NCI-H2107 (cell line): ENCODE data around the gene ABCC5.
"Not testable (repeated sequence)": the region's sequence is repeated elsewhere in the genome, so short reads cannot be mapped to it uniquely, and the experiment has no call there.

ENCODE experiments used
- DNase-seq: peaks from one replicate; lab custom pipeline; 2025; lab: John Stamatoyannopoulos, UW

The ABCC5 gene

DNA sequence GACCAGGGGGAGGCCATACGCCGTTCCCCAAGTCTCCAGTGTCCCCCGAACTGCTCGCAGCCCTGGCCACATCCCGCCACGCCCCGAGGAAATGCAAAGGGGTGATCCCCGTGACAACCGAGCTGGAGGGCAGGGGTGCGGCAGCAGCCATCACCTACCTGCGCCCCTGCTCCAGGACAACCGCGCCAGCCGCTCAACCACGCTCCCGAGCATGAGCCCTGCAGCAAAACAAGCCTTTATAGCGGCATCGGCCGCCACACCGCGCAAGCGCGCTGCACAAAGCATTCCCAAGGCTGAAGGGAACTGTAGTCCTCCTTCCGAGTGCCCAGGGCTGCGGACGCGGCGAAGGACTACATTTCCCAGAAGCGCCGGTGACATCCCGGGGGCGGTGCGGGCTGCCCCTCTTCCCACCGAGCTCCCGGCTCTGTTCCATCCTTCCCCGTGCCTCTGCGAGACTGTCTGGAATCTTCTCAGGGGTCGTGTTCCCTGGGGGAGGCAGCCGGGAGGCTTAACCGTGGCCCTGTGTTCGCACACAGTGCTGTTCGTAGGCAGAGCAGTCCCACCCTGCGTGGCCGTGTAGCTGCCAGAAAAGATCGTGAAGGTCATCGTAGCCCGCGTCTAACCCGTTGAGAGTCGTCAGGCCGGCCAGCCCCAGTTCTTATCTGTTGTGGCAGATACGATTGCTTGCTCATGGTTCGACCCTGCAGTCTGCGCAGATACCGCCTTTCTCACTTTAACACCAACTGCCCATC is at the start of gene ABCC5:
Gene ABCC5 (minus strand): TSS at position 213 of the 752 bp plus-strand sequence. CDS start 3,492 bp downstream, outside the sequence.
- peak; percentile 99 for DNase-seq

DNA sequence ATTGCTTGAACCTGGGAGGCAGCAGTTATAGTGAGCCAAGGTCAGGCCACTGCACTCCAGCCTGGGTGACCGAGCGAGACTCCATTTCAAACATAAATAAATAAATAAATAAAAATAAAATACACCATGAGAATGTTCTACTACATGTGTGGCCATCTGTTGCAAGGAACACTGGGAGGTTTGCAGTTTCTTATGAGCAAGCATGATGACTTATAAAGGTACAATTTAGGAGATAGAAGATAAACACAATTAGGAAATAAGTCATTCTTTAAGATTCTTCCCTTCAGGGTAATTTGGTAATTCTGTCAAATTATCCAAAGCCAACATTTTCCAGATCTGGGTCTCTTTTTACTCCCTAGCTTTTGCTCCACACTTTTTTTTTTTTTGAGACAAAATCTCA is 48.5 kb upstream of the ABCC5 start:
- DNase-seq: no peak

DNA sequence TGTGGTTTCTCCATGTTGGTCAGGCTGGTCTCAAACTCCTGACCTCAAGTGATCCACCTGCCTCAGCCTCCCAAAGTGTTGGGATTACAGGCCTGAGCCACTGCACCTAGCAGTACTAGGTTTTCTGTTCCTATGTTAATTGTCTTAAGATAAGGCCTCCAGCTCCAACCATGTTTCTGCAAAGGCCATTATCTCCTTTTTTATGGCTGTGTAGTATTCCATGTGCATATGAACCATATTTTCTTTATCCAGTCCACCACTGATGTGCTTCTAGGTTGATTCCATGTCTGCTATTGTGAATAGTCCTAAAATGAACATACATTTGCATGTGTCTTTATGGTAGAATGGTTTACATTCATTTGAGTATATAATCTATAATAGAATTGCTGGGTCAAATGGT is 45.0 kb upstream of the ABCC5 start:
- DNase-seq: no peak

DNA sequence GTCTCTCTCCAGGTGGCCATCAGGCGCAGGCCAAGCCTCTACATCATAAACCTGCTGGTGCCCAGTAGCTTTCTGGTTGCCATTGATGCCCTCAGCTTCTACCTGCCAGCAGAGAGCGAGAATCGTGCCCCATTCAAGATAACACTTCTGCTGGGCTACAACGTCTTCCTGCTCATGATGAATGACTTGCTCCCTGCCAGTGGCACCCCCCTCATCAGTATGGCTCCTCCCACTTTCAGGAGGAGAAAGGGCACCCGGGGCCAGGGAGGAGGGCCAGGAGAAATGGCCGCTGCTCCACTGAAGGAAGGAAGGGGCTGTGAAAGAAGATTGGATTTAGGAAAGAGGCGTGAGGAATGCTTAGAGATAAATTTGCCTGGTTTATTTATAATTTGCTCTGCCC is 41.7 kb upstream of the ABCC5 start:
- DNase-seq: no peak

DNA sequence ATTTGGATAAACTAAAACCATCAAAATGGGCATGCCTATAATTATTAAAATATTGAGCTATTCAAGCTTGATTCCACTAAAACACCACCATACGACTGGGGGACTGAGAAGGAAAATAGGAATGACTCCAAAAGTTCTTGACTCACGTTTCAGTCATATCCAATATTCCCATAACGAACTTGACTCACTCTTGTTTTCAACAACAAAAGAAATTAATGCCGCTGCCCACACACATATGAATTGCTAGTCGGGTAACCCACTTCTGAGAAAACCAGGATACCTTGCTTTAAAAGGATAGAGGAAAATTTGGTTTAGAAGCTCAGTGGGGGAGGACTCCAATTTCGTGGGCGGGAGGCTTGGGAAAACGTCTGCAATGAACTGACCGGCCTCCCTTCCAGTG is 40.3 kb upstream of the ABCC5 start:
- DNase-seq: no peak

DNA sequence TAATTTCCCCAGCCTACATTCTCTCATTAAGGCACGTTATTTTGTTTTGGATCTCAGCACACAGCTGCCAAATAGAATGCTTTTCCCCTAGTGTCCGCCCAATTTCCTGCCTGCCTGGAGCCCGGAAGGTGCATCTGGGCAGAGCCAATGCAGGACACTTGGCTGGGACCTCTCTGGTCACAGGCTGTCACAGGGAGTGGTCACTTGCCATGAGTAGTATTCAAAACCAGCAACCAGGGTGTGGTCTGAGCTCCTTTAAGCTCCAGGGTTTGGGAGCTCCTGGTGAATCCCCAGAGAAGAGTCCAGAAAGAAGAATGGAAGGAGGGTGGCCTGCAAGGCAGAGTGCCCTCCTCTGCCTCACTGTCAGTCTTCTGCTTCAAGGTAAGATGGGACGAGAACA is 35.1 kb upstream of the ABCC5 start, which contains the start of gene HTR3C:
Gene HTR3C (plus strand): TSS at position 281 of the 400 bp plus-strand sequence. CDS start 34 bp downstream, at position 315.
- no peak for DNase-seq

DNA sequence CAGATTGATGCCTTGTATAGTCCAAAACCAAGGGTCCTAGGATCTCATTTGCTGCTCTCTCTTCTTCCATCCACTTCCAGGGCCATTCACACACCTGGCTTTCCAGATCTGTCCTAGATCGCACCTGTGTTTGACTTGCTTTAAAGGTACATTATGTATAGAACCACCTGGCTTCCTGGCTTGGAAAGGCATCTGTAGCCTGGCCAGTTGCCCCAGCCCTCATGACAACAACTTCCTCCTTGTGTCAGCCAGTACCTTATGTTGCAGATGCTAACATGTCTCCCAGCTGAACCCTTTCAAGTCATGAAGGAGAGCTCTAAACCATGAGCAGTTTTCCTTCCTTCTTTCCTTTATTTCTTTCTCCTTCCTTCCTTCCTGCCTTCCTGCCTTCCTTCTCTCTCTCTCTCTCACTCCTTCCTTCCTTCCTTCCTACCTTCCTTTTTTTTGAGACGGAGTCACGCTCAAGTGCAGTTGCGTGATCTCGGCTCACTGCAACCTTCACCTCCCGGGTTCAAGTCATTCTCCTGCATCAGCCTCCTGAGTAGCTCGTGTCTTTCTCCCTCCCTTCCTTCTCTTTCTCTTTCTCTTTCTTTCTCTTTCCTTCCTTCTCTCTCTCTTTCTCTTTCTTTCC is 32.6 kb upstream of the ABCC5 start:
- peak; percentile 51 for DNase-seq

DNA sequence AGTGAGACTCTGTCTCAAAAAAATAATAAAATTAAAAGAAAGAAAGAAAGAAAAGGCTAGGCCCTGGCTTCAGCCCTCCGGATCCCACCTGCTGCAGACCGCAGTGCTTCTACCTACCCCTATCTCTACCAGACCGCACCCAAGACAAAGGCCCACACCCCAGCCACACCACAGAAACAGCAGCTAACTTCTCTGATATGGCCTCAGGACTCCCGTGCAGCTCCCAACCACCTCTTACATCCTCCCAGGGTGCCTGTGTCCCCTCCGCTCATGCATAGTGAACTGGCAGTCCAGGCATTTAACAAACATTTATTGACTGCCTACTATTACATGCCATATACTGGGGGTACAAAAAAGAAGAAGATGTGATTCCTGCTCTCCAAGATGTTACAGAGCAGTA is 28.3 kb upstream of the ABCC5 start:
- no peak for DNase-seq

DNA sequence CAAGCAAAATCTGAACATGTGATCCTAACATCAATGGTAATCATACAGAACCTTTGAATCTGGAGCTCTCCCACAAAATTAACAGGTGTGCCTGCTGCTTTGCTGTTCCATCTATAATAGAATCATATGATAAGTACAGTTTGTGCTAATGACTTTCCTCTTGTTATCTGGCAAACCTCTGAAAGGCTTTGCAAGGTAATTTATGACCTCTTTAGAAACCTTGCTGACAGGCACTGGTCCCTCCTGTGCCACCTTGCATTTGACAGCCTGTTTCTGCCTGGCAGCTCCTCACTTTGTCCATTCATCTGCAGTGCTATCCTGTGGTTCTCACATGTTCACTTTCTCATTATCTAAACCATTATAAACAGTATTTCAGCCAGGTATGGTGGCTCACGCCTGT is 24.9 kb upstream of the ABCC5 start:
- DNase-seq: peak; percentile 67

DNA sequence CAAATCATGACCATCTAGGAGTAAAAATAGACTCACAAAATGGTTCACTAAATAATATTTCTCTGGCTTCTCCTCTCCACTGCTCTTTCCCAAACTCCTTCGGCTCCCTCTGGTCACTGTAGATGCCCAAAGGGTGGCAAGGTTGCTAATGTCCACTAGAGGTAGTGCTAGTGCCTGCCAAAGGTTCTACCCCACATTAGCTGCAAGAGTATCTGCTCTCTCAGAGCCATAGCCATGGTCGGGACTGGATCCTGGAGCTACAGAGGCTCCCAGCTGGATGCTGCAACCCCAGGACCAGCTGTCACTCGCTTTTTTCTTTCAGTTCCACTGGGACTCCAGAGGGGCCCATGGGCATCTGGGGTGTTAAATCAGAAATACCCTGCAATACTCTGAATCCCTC is 22.3 kb upstream of the ABCC5 start:
- DNase-seq: no peak

DNA sequence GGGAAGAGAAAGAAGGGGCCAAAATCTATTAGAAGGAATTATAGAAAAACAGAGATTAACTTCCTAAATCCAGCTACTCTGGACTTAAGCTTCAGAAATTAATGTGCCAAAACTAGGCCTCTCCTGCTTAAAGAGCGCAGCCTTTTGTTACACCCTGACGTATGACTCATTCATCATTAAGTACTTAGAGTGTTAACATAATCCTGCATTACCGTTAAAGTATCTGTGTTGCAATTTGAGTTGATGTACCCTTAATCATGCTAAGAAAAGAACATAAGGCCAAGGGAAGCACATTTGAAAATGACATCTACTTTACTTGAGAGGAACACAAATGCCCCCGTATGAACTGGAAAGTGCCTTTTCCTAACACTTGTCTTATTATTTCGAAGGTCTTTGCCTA is 21.7 kb upstream of the ABCC5 start:
- DNase-seq: peak; percentile 64

DNA sequence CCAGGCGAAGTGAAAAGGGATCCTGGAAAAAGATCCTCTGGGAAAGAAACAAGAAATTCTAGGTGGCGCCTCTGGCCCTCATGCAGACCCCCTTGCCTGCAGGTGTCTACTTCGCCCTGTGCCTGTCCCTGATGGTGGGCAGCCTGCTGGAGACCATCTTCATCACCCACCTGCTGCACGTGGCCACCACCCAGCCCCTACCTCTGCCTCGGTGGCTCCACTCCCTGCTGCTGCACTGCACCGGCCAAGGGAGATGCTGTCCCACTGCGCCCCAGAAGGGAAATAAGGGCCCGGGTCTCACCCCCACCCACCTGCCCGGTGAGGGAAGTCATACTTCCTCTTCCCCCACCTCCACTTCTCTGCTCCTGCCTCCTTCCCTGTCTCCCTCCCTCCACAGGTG is 20.6 kb upstream of the ABCC5 start:
- DNase-seq: not testable (repeated sequence)

DNA sequence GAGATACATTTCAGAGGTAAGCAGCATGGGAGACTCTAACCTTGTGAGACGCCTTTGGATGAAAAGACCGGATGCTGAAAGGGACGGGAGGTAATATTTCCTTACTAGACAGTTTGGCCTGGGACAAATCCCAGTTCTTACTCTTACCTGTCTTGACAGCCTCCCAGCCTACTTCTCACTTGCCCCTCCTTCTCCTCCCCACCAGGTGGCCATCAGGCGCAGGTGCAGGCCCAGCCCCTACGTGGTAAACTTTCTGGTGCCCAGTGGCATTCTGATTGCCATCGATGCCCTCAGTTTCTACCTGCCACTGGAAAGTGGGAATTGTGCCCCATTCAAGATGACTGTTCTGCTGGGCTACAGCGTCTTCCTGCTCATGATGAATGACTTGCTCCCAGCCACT is 20.1 kb upstream of the ABCC5 start:
- no peak for DNase-seq

DNA sequence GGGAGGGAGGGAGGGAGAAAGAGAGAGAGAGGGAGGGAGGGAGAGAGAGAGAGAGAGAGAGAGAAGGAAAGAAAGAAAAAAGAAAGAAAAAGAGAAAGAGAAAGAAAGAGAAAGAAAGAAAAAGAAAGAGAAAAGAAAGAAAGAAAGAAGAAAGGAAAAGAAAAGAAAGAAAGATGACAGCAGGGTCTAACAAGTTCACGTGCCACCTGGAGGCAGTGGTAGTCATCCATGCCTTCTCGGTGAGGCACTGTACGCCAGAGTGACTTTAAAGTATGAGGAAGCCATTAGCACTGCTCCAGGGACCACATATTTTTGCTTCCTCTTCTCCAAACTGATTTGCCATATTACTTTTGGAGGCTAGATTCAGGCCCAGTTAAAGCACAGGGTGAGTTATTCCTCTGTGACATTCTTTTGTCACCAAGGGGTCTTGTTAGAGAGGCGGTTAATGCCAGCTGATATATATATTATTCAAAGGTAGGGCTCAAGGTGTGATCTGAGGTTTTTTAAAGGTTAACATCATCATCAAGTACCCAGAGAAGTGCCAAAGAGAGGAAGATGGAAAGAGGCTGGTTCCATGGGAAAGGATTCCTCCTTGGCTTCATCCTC is 13.6 kb upstream of the ABCC5 start, which contains the start of gene HTR3D:
Gene HTR3D (plus strand): TSS at position 556 of the 606 bp plus-strand sequence. CDS start 0 bp downstream, at position 556.
- no peak for DNase-seq

DNA sequence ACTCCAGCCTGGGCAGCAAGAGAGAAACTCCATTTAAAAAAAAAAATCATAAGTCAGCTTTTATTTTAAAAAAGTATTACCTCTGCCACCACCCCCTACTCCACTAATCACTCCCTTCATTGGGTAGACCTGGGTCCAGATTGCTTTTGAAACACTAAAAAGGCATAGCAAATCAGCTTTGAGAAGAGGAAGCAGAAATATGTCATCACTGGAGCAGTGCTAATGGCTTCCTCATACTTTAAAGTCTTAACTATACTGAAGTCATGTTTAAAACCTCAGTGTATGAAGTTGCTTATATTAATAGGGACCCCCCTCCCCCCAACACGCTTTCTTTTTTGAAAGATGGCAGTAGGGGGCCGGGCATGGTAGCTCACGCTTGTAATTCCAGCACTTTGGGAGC is 12.9 kb upstream of the ABCC5 start:
- no peak for DNase-seq

DNA sequence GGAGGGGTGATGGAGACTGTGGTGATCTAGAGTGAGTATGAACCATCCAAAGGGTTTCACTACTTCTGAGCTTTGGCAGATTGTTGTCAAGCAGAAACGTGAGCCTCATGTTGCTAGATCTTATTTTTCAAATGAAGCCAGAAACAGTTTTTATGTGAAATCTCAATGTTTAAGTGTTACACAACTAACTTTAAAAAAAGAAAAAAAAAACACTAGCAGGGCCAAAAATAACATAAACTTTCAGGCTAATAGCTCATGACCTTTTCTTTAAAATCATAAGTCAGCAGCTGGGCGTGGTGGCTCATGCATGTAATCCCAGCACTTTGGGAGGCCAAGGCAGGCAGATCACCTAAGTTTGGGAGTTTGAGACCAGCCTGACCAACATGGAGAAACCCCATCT is 11.8 kb upstream of the ABCC5 start:
- no peak for DNase-seq

DNA sequence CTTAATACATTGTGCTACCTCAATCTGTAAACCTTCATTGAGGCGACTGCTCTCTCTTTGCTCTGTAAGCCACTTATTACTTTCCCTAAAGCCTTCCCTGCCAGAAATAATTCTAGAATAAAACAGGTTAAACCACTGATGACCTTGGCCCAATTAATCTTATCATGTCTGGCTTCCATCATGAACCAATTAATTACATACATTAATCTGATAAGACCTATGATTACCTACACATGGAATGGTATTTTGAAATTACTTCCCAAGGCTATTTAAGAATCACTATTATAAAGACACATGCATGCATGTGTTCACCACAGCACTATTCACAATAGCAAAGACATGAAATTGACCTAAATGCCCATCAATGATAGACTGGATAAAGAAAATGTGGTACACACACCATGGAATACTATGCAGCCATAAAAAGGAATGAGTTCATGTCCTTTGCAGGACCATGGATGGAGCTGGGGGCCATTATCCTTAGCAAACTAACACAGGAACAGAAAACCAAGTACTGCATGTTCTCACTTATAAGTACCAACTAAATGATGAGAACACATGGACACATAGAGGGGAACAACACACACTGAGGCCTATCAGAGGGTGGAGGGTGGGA is 10.7 kb upstream of the ABCC5 start:
- DNase-seq: not testable (repeated sequence)

DNA sequence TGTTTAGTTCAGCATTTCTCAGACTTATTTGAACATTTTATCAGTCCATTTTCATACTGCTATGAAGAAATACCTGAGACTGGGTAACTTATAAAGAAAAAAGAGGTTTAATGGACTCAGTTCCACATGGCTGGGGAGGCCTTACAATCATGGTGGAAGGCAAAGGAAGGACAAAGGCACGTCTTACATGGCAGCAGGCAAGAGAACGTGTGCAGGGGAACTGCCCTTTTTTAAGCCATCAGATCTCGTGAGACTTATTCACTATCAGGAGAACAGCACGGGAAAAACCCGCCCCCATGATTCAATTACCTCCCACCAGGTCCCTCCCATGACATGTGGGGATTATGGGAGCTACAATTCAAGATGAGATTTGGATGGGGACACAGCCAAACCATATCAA is 7.6 kb upstream of the ABCC5 start:
- not testable (repeated sequence) for DNase-seq

DNA sequence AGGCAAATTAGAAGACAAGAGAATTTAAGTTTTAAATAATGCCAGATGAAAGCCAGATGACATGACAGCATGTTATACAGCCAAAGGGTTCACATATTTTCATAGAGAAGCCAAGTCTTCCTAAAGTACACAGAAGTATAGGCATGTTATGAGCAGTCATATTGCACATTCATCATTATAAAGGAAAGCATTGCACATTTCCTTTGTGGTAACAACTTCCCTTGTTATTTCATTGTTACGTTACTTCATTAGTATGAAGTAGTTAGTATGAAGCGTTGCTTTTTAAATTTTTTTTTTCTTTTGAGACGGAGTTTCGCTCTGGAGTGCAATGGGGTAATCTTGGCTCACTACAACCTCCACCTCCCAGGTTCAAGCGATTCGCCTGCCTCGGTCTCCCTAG is 4.6 kb upstream of the ABCC5 start:
- no peak for DNase-seq

DNA sequence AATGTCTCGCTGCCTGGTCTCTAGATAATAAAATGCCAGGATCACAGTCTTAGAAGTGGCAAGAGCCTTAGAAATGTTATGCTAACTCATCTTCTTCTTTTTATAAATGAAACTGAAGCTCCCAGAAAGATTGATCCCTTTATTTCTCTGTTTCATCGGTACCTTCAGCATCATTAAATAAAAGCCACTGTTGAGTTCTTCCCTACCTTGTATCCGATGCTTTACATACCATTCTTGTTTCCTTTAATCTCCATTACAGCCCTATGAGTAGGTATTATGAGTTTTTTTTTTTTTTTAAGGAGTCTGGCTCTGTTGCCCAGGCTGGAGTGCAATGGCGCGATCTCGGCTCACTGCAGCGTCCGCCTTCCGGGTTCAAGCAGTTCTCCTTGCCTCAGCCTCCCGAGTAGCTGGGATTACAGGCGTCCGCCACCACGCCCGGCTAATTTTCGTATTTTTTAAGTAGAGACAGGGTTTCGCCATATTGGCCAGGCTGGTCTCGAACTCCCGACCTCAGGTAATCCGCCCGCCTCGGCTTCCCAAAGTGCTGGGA is 815 bp upstream of the ABCC5 start:
- no peak for DNase-seq

DNA sequence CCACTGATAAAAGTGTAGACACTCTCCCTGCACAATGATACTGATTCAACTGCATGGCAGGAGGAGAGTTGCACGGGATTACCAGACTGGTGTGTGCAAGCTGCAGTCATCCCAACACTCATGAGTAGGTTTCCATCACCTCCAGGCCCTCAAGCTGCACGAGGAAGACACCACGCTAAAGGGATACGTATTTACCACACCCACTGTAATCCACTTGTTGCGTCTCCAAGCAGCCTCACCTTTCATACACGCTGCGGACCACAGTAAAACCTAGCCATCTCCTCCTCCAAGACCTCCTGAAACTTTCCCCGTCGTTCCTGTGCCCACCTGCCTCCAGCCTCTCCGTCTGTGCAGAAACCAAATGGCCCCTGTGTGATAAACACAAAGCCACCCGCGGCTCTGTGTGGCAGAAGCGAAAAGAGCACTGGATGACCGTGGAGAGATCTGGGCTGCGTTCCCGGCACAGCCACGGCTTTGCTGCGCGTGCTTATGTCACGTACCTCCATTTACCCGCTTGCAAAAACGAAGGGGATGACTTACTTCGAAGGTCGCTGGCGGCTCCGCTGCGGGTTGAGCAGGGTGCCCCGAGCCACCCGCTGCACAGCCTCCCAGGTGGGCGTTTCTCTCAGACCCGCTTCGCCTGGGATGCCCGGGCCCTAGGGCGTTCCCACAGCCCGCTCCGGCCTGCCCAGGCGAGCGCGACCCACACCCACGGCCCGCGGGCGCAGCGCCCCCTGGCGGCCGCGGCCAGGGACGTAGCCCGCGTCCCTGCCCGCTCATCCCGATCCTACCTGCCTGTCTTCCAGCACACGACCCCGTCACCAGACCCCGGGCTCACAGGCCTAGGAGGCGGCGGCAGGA is 643 bp downstream of the ABCC5 start:
- DNase-seq: peak; percentile 54
